ENCODE data around the gene IL17RC. TPM values are rescaled to one million over a fixed set of nuclear protein-coding genes. Genes with fewer than 3 reads are reported as not detected.

IL17RC gene
- total RNA-seq, 4 donors from 2014 or later = 61.1 to 74.4 (median 67.1) TPM

GRCh38 chr3:9934235-9934621, 17.3 kb downstream of the IL17RC start:
- TF ChIP-seq CTCF (IDR thresholded peaks at IDR 0.05) = peak in 2 of 5 experiments; percentile 28 to 37
- no peak for TF ChIP-seq POLR2A (IDR thresholded peaks at IDR 0.05)
- no peak for TF ChIP-seq POLR2AphosphoS5 (IDR thresholded peaks at IDR 0.05)
- TF ChIP-seq EP300 (IDR thresholded peaks at IDR 0.05; ENCODE audit: low read depth) = no peak
- intact Hi-C loops (cut with DNase I; ENCODE audit: low total_unique reads) = no loop called here
- no peaks in the 10 kb centered on the region for H3K36me3 ChIP-seq
- in situ Hi-C loops (cut with MboI; ENCODE audit: low pct_ligation_motif_present in 1 of 4, low pct_unique_long_range_greater_than_20kb in 1 of 4, low sequenced_read_pairs in 3 of 4) = no loop called here
- no peaks in the 10 kb centered on the region for H3K27me3 ChIP-seq
- WGBS, 2 donors (ENCODE audit: low coverage in 1 of 2) = 0 to 4% methylated on average over 3 to 11 of the region's 11 CpGs
- H3K4me3 ChIP-seq = peak overlapping the region; percentile 64 to 94 (median 82)
- peak overlapping the region; percentile 90 to 100 (median 96) for H3K27ac ChIP-seq
- no peak for DNase-seq
- no peaks in the 10 kb centered on the region for H3K9me3 ChIP-seq
- H3K4me1 ChIP-seq = peaks cover 11 to 35% (median 27%) of the 10 kb centered on the region in 4 donors

- TF ChIP-seq POLR2AphosphoS5 (IDR thresholded peaks at IDR 0.05) = no peak
- peak overlapping the region in 1 of 4 donors; percentile 94 for H3K4me3 ChIP-seq
- no peak for DNase-seq
- no peaks in the 10 kb centered on the region for H3K9me3 ChIP-seq
- H3K36me3 ChIP-seq = no peaks in the 10 kb centered on the region
- H3K4me1 ChIP-seq = peaks cover 11 to 35% (median 27%) of the 10 kb centered on the region in 4 donors
- WGBS, 2 donors (ENCODE audit: low coverage in 1 of 2) = 48 to 56% methylated on average over 3 to 4 of the region's 4 CpGs
- H3K27ac ChIP-seq = no peak overlapping the region
- no peaks in the 10 kb centered on the region for H3K27me3 ChIP-seq
- intact Hi-C loops (cut with DNase I; ENCODE audit: low total_unique reads) (no loop called here), in situ Hi-C loops (cut with MboI; ENCODE audit: low pct_ligation_motif_present in 1 of 4, low pct_unique_long_range_greater_than_20kb in 1 of 4, low sequenced_read_pairs in 3 of 4) (no loop called here)
Measured at GRCh38 chr3:9934993-9935392, 18.1 kb downstream of the IL17RC start.

- no peak overlapping the region for H3K27ac ChIP-seq
- in situ Hi-C loops (cut with MboI; ENCODE audit: low pct_ligation_motif_present in 1 of 4, low pct_unique_long_range_greater_than_20kb in 1 of 4, low sequenced_read_pairs in 3 of 4) = no loop called here
- intact Hi-C loops (cut with DNase I; ENCODE audit: low total_unique reads) = no loop called here
- no peak for DNase-seq
- 86 to 89% methylated on average over 1 to 5 of the region's 5 CpGs for WGBS, 2 donors (ENCODE audit: low coverage in 1 of 2)
- no peaks in the 10 kb centered on the region for H3K27me3 ChIP-seq
- TF ChIP-seq EP300 (IDR thresholded peaks at IDR 0.05; ENCODE audit: low read depth) (no peak), POLR2AphosphoS5 (IDR thresholded peaks at IDR 0.05) (no peak), POLR2A (IDR thresholded peaks at IDR 0.05) (no peak), CTCF (IDR thresholded peaks at IDR 0.05) (no peak)
- H3K9me3 ChIP-seq = no peaks in the 10 kb centered on the region
- no peak overlapping the region for H3K4me3 ChIP-seq
- H3K36me3 ChIP-seq = no peaks in the 10 kb centered on the region
- peaks cover 11 to 35% (median 27%) of the 10 kb centered on the region in 4 donors for H3K4me1 ChIP-seq
Measured at GRCh38 chr3:9935966-9936510, 19.1 kb downstream of the IL17RC start.

GRCh38 chr3:9937486-9938238, 20.8 kb downstream of the IL17RC start:
- Histone ChIP-seq H3K27me3 (no peaks in the 10 kb centered on the region), H3K4me3 (no peak overlapping the region), H3K27ac (no peak overlapping the region), H3K36me3 (no peaks in the 10 kb centered on the region), H3K4me1 (peaks cover 11 to 26% (median 20%) of the 10 kb centered on the region in 4 donors), H3K9me3 (no peaks in the 10 kb centered on the region)
- TF ChIP-seq CTCF (IDR thresholded peaks at IDR 0.05) (no peak), POLR2AphosphoS5 (IDR thresholded peaks at IDR 0.05) (no peak)
- no peak for DNase-seq
- 94 to 100% methylated on average over 2 to 13 of the region's 13 CpGs for WGBS, 2 donors (ENCODE audit: low coverage in 1 of 2)
- in situ Hi-C loops (cut with MboI; ENCODE audit: low pct_ligation_motif_present in 1 of 4, low pct_unique_long_range_greater_than_20kb in 1 of 4, low sequenced_read_pairs in 3 of 4) = no loop called here
- intact Hi-C loops (cut with DNase I; ENCODE audit: low total_unique reads) = no loop called here

Data from transverse colon (tissue), 4 donors.